Skeletal muscle cell (primary cell): ENCODE measurements around the gene AFF1.

Experiments used
- DNase-seq: peaks from one replicate; pipeline ENCODE4 v3.0.0-alpha.2; 2010; ENCODE audit warnings: low read depth
- H3K4me3 ChIP-seq: 2 replicates; pipeline ENCODE4 v1.5.1; 2011; ENCODE audit warnings: low read depth, mild to moderate bottlenecking, control low read depth, low read length, moderate library complexity

AFF1 gene

DNA sequence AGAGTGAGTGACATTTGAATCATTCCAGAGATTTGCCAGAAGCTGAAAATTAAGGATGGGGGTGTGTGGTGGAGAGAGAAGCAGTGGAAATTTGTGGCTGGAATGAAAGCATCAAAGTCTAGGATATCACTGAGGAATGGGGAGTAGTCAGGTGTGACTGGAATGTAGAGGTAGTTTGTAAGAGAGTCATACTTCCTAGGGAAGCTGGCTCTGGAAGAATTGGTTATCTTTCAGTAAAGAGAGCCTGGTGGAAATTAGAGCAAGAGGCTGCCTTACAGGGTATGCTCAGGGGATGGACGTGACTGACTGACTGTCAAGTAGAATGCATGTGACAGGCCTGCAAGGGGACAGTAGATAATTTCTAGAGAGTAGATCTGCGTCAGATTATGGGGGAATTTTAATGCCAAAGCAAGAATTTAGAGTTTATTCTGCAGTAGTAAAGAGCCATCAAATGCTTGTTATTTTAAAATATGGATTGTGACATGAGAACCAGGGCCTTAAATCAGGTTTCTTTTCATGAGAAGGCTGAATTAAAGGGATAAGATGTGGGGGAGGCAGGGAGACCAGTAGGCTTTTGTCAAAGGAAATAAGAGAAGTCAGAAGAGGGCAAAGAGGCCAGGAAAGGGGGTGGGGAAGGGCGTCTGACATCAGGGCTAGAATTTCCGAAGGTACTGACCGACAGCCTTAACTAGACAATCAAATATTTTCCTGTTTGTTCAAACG lies 109.9 kb downstream of the AFF1 start:
- no peak for DNase-seq
- no peak overlapping the region for H3K4me3 ChIP-seq

DNA sequence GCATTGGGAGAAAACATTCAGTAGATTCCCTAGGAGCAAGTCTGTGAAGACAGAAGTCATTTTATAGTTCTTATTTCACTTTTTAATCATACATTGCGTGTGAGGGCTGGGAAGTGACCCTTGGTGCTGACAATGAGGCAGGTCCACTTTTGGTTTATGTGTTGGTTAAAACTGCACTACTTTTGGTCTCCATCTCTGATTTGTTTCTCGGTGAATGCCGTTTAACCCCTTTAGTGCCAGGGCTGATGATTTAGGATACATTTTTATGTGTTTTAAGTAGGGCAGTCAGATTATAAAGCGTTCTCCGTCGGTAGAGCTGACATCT lies 110.4 kb downstream of the AFF1 start:
- no peak for DNase-seq
- H3K4me3 ChIP-seq: no peak overlapping the region

DNA sequence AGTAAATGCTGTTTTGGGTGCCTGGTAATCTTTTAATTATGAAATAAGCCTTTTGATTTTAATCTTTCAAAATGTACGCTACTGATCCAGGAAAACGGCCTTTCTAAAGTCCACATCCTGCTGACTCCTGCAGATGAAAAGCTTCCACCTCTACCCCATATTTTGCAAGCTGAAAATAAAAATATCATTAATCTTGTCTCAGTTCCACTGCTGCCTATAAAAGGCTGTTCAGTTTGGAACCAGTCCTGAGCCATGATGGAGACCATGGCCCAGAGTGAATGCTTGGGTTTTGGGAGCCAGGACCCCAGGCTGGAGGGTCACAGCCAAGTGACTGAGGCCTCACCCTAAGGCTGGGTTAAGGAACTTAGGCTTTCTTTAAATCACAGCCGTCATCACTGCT lies 110.8 kb downstream of the AFF1 start:
- H3K4me3 ChIP-seq: no peak overlapping the region
- no peak for DNase-seq

DNA sequence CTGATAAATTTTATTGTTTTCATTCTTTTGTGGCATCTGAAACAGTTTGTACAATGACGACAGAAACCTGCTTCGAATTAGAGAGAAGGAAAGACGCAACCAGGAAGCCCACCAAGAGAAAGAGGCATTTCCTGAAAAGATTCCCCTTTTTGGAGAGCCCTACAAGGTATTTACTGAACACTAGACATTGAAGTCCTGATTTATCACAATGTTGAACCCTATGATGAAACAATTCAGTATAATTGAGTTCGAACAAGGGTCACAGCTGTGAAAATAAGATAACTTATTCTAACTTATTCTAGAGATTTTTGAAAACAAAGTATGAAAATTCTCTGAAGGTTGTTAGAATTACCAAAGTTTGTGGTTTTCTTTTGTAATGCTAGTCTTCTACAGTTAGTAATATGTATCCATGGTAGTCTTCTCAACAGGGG lies 111.3 kb downstream of the AFF1 start:
- no peak for DNase-seq
- H3K4me3 ChIP-seq: no peak overlapping the region

DNA sequence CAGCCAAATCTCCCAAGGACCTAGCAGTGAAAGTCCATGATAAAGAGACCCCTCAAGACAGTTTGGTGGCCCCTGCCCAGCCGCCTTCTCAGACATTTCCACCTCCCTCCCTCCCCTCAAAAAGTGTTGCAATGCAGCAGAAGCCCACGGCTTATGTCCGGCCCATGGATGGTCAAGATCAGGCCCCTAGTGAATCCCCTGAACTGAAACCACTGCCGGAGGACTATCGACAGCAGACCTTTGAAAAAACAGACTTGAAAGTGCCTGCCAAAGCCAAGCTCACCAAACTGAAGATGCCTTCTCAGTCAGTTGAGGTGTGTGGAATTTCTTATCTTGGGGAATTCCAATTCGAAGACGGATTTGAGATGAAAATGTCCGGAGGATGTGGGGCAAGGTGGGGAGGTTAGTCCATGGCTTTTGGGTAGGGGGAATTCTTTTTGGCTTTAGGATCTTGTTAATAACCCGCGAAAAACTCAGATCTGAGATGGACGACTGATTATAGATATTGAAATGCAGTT lies 112.5 kb downstream of the AFF1 start:
- H3K4me3 ChIP-seq: no peak overlapping the region
- no peak for DNase-seq

DNA sequence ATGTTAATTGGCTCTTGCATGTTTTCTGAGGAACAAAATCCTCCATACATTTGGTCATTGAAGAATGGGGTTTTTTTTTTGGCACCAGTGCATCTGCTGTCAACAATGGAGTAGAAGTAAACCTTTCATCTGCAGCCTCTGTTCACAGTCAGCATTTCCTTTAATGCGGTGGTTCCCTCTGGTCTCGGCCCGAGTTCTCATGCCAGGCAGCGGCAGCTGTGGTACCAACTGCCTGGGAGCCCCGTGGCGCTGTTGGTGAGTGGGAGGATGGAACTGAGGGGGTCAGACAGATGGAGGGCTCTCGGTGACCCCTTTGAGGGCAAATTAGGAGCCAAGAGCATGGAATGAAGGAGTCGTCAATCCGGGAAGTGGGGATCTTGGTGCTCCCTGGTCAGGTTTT lies 114.7 kb downstream of the AFF1 start:
- DNase-seq: no peak
- H3K4me3 ChIP-seq: no peak overlapping the region

DNA sequence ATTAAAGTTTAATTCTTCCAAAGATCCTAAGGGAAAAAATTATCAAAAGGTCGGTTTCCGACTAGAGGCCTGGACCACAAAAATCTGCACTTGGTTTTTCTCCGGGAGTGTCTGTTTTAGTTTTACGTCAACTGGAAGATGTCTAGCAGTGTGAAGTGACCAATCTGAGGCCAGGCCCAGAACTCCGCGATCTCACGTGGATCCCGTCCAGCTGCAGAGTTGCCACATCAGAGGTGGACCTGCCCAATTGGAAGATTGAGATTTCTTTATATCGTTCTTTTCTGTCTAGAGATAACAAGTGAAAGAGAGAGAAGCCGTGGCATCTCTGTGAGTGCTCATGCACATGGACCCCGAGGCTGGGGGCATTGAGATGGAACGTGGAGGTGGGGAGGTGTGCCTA lies 115.8 kb downstream of the AFF1 start:
- no peak overlapping the region for H3K4me3 ChIP-seq
- no peak for DNase-seq

DNA sequence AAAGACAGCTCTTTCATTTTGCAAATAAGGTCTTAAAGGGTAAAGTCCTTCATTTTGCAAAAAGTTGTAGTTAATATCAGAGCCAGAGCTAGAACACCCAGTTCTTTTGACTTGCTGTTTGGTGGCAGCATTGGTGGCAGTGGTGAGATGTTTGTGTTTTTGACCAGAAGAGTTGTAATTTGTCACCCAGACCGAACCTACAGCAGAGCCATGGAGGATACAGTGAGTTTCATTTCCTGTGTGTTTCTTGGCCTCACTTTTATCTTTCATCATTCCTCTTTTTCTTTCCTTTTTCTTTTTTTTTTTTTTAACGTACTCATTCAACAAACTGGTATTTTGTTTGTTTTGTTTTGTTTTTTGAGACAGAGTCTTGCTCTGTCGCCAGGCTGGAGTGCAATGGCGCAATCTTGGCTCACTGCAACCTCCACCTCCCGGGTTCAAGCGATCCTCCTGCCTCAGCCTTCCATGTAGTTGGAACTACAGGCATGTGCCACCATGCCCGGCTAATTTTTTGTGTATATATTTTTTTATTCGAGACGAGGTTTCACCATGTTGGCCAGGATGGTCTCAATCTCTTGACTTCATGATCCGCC lies 116.4 kb downstream of the AFF1 start:
- no peak for DNase-seq
- no peak overlapping the region for H3K4me3 ChIP-seq

DNA sequence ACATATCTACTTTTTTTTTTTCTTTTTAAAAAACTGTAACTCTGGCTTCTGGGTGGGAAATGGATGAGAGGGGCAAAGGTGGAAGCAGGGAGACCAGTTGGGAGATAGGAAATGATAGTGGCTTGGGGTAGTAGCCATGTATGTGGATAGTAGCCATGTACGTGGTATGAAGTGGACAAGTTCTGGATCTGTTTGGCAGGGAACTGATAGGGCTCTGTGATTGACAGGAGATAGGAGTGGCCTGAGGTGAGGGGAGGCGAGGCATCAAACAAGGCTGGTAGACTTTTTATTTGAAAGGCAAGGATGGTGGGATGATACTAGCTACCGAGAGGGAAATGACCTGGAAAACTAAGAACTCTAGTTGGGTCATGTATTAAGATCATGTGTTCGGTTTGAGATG lies 117.8 kb downstream of the AFF1 start:
- H3K4me3 ChIP-seq: no peak overlapping the region
- no peak for DNase-seq

DNA sequence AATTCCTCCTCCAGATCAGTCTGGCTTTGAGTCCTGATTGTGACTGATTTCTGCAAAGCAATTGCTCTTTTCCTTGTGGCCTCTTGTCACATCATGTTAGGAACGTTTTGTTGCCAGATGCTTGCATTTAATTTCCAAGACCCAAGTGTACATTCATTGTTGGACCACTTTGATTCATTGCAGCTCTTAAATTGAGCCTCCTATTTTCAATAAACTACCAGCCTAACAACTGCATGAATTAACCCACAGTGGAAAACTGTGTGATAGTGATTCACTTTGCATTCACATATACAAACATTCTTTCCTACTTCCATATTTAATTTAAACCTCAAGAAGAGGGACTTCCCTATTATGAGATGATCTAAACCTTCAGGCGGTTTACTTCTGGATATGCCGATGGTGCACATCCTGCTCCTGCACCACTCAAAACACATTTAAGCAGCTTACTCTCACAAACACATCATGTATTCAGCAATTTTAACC lies 118.4 kb downstream of the AFF1 start:
- no peak overlapping the region for H3K4me3 ChIP-seq
- DNase-seq: no peak

DNA sequence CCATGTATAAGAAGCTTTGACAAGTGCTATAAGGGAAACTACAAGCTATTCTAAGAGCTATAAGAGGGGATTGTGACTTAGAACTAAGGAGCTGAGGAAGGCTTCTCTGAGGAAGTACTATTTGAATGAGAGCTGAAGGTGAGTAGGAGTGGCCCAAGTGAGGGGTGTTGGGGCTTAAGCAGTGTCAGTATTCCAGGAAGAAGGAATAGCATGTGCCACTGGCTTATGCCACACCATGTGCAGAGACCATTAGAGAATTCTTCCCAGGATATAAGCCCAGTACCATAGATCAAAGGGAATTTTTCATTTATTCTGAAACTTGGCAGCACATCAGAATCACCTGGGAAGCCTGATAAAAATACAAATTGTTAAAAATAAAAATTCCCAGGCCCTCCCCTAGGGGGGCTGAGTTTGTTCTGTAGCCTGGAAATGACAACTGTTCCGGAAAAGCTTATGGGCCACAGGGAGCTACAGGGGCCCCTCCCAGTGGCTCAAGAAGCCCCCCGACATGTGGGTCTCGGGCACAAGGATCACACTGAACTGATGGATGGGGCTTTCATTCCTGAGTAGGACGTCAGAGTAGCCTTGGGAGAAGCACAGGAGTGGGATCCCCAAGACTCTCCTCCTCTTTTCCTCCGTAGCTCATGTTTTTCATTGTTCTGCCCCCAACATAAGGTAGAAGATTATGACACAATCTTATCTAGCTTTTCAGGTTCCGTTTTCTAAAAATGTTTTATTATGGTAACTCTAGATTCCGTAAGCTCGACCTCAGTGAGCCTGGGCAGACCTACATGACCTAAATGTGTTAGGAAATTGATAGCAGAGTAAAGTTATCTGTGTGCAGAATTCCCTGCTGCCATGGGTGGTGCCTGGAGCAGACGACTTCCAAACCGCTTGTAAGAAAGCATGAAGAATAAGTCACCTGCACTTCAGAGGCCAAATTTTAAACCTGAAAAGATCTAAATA lies 119.3 kb downstream of the AFF1 start:
- DNase-seq: no peak
- H3K4me3 ChIP-seq: no peak overlapping the region

DNA sequence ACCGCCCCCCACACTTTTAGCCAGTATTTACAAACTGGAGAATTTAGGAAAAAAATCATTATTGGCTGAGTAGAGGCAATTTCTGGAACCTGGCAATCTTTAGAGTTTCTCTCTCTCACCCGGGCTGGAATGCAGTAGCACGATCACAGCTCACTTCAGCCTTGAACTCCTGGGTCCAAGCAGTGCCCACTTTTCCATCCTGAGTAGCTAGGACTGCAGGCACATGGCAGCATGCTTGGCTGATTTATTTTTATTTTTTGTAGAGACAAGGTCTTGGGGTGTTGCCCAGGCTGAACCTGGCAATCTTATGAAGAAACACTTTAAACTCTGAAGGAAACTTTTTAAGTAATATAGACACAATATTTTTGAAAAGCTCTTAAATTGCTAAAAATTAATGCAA lies 120.1 kb downstream of the AFF1 start:
- DNase-seq: no peak
- H3K4me3 ChIP-seq: no peak overlapping the region

DNA sequence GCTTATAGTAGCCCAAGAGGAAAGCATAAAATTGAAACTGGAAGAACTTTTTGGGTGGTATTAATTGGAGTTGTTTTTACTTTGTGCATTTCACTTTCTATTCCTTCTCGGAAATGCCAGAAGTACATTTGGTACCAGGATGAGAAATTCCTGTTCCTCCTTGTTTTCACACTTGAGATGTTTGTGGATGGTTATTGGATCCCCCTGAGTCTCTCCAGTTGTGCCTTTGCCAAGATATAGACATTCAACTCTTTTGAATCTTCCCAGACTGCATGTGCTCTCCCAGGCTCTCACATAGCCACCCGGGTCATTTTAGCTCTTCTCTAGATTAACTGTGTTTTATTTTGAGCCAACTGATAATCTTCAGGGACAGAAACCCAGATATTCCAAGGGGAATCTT lies 120.5 kb downstream of the AFF1 start:
- H3K4me3 ChIP-seq: no peak overlapping the region
- no peak for DNase-seq

DNA sequence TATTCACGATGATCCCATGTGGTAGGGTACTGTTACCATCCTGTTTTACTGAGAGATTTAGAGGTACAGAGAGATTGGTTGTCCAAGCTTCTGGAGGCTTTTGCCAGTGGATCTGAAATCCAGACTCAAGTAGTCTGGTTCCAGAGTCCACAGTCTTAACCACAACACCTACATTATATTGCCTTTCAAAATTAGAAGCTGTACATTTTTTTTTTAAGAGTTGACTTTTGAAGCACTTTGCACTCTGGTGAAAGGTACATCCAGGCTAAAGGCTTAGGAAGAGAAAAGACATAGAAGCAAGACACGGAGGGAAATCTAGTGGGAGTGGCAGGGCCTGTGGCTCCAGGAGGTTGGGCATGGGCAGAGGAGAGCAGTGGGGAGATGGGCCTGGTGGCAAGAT lies 122.1 kb downstream of the AFF1 start:
- DNase-seq: no peak
- H3K4me3 ChIP-seq: no peak overlapping the region

DNA sequence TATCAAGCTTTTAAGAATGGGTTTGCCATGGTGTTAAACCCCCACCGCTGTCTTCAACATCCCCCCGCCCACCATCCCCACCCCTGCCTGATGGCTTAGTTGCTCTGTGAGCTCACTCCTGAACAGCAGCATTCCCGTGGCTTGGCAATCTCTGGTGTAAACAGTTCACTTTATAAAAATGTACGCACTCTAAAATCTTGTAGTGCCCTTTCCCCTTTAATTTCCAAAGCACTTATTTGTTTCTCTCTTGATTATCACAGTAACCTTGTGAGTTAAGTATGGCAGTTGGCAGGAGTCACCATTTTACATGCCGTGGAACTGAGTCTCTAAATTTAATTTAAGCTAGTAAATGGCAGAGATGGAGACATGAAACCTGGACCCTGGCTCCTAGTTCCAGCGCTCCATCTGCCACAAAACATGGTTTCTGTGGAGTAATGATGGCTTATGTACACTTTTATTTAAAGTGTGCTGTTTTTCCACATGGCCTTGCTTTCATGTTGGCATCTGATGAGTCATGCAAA lies 123.1 kb downstream of the AFF1 start:
- no peak for DNase-seq
- H3K4me3 ChIP-seq: no peak overlapping the region

DNA sequence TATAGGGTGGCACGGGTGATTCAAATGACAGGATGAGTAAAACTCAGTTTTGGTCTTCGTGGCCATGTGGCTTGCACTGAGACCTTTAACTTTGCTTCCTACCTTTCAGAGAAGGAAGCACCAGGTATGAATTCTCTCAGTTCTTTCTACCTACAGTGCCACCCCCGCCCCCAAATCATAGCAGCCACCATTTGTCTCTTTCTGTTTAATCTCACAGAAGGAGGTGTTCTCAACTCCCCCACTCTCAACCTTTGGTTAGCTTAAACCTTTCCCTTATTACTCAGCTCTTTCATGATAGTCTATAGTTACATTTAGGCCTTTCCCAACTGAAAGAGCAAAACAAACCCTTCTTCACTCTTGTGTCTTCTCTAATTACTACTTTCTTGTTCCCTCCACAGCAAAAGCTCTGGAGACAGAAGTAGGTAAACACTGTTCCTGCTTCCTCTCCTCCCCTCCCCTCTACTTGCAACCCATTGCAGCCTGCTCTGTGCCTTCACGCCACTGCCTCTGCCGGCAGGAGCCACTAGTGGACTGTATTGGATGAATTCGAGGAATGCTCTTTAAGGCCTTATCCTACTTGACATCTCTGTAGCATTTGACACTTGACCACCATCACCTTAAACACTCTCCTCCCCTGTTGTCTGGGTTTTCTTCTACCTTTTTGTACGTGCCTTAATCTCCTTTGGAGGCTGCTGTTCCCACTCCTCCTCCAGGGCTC lies 123.7 kb downstream of the AFF1 start:
- no peak overlapping the region for H3K4me3 ChIP-seq
- no peak for DNase-seq

DNA sequence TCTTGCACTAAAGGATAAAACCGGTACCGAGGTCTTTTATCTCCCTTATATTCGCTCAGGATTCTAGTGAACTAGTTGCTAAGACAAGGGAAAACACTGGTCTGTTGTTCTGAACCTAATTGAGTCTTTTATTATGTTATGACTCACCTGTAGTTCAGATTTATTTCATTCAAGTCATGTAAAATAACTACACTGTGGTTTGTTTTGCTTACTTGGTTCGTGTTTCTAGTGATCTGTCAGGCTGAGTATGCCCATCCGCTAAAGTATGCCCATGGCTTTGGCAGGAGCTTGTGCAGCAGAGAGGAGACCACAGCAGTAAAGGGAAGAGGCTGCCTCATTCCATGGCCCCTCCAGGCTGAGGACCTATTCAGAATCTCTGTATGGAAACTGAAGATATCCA lies 126.1 kb downstream of the AFF1 start:
- no peak for DNase-seq
- H3K4me3 ChIP-seq: no peak overlapping the region

DNA sequence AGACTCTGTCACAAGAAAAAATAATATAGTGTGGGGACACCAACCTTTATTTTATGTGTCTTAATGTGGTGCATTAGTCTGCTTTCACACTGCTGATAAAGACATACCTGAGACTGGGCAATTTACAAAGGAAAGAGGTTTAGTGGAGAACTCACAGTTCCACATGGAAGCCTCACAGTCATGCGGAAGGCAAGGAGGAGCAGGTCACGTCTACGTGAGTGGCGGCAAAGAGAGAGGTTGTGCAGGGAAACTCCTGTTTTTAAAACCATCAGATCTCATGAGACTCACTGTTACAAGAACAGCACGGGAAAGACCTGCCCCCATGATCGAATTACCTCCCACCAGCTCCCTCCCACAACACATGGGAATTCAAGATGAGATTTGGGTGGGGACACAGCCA lies 130.2 kb downstream of the AFF1 start:
- no peak overlapping the region for H3K4me3 ChIP-seq
- no peak for DNase-seq

DNA sequence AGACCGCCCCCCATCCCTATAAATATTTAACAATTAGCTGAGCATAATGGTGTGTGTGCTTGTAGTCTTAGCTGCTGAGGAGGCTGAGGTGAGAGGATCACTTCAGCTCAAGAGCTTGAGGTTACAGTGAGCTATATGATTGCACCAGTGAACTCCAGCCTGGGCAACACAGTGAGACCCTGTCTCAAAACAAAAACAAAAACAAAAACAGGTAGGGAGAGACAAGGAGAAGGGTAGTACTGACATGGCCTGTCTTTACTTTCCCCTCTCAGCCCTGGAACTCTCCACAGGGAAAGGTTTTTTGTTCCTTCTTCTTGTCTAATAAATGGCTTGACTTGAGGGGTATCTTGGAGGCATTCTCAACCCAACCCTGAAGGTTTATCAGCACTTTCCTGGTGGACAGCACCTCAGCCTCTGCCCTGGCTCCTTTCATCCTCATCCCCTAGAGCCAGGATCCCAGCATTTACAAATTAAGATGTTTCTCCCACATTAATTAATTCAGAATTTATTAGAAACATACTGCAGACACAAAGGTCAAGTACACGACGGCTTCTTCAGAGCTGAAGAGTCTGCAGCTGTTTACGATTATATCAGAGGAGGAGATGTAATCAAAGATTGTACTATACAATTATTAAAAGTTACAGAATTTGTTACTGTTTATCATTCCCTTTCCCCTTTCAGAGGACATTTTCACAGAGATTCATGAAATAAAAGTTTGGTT lies 131.8 kb downstream of the AFF1 start:
- no peak overlapping the region for H3K4me3 ChIP-seq
- no peak for DNase-seq
